ENCODE measurements around the gene PRDM2.

DNA sequence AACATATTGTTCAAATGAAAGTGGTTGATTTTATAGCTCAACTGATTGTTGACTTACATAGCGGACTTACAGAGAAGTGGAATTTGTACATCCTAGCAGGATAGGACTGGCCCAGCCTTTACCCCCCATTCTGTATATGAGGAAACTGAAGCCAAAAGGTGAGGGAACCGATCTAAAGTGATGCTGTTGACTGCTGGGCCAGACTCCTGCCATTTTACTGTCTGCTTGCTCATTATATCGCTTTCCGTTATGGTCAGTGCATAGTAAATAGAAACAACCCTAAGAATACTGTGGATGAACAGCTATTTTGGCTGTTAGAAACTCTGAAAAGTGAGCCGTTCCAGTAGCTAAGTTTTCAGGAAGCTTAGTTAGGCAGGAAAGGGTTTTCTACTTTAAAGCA lies 31.9 kb downstream of the PRDM2 start:
- TF ChIP-seq EZH2 (IDR thresholded peaks at IDR 0.05; ENCODE audit: insufficient read depth, poor library complexity, severe bottlenecking) (no peak), EZH2phosphoT487 (IDR thresholded peaks at IDR 0.05; ENCODE audit: insufficient read depth, low read depth) (no peak)
